ENCODE measurements around the gene HRH2.
A peak's percentile ranks its signal among the peaks of the same experiment; 100 is the strongest.

Gene HRH2

DNA sequence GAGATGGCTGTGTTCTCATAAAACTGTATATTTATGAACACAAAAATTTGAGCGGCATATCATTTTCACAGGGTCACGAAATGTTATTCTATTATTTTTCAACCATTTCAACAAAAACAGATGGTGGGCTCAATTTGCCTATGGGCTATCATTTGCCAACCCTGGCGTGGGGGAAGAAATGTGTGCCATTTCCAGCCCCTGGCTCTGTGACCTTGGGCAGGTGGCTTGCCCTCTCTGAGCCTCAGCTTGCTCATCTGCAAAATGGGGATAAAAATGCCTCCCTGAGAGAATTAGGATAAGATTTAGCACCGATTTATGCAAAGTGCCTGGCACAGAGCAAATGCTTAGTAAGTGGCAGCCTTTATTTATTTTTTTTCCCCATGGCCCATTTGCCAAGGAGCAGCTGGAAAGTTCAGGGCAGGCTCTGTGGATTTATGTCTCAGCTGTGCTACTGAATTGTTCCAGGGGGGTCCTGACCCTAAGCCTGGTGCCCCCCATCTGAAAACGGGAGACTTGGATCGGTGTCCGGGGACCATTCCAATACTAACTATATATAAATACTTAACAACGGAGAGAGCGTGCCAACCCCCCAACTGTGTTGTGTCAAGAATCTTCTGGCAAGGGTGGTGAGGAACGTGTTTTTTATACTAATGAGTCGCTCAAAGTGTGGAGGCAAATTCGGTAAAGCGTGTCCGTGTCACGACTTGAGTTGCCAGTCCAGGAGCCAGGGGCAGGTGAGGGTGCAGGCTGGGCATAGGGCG, 34.5 kb downstream of the HRH2 start:
- DNase-seq (ENCODE audit: low spot score), result no peak

DNA sequence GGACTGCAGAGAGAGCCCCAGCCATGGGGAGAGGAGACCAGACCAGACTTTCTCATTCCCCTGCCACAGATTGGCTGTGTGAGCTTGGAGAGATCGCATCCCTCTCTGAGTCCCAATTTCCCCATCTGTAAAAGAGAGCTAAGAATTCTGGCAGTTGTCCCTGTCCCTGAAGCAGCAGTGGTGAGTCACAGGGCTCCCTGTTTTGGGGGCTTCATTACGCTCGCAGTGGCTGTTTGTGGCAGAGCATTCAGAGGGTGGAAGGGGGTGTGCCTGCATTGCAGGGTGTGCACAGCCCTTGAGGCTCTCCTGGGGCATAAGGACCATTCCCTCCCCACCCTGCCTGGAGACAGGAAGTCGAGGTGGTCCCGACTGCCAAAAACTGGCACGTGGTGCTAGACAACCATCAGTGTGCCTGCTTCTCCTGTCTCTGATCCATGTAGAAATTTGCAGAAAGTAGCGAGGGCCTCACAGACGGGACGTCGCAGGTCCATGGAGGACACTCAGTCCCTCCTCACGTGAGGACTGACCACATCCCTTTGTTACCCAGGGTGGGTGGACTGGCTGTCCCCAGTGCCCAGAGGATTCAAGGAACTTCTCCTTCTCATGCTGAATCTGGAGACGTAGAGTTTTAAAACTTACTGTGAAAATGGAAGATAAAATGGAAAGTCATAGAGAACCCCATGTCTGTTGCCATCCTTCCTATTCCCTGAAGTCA, 35.3 kb downstream of the HRH2 start:
- no peak for DNase-seq (ENCODE audit: low spot score)

DNA sequence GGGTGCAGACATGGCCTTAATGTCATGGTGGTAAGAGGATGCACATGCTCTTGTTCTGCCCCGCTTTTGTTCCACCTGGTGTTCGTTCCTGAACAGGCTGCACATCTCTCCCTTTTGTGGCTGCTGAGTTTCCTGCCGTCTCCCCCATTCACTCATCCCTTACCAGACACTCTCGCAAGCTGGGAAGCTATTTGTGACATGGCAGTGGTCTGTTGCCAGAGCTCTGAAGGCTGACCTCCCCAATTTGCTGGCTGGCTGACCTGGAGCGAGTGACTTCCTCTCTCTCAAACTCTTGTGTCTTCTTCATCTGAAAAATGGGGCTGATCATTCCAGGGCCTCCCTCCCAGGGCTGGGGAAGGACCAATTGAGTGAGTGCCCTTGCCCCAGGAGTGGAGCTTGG, 35.9 kb downstream of the HRH2 start:
- DNase-seq (ENCODE audit: low spot score), result no peak

GRCh38 chr5:175694371-175695160, 36.7 kb downstream of the HRH2 start:
- no peak for DNase-seq (ENCODE audit: low spot score)

- no peak for DNase-seq (ENCODE audit: low spot score)
These were observed 37.6 kb downstream of the HRH2 start for GRCh38 chr5:175695161-175696126.

DNA sequence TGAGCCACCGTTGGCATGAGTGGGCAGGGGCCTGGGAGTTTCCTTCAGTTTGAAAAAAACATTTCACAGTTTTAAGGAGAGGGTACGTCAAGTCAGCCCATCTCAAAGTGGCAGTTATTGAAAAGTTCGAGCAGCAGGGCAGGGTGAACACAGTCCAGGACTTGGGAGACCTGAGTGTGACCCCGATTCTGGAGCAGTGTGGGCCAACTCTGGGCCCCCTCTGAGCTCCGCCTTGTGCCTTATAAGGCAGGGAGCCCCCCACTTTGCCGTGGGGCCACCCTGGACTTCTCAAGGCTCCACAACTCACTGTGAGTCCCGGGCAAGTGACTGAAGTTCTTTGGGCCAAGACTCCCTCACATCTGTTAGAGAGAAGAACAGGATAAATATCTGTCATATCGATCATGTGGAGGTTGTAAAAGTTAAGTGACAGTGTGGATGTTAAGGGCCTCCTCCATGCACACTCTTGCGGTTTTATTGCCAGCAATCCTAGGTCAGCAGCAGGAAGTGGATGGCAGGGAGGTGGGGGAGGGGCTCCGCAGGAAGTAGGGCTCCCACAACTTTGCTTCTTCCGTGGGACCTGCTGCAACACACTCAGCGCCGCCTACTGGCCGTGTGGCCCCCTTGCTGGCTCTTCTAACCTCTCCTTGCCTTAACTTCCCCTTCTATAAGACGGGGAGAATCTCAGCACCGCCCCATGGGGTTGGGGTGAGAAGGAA, 38.4 kb downstream of the HRH2 start:
- DNase-seq (ENCODE audit: low spot score), result peak; percentile 59

GRCh38 chr5:175696855-175697198, 39.0 kb downstream of the HRH2 start:
- DNase-seq (ENCODE audit: low spot score), result no peak

GRCh38 chr5:175697846-175698245, 40.0 kb downstream of the HRH2 start:
- no peak for DNase-seq (ENCODE audit: low spot score)

DNA sequence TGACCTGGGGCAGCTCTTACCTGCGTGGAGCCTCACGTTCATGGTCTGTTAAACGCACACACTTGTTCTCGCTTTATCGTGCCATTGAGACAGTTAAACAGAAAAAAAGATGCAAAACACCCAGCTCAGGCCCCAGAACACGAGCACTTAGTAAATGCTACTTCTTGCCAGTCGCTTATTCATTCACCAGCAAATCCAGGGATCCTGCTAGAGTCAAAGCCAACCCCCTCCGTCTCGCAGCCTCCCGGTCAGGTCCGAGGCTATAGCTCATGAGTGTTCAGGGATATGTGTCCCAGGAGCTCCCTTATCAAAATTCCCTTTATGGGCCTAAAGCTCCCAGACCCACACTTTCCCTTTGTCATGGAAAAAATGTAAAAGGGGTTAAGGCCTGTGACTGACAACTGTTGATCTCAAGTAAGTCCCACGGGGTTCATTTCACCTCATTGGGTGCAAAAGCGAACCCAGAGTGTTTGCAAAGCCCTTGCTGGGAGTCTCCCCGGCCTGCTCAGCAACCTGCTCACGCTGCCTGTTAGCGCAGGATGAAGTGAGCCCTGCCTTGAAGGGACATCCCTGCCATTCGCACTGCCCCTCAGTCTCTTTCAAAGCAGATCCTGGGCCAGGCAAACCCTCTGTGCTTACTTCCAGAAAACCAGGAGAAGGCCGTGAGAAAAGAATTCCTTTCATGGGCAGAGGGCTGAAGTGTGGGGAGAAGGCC, 40.7 kb downstream of the HRH2 start:
- DNase-seq (ENCODE audit: low spot score), result no peak

DNA sequence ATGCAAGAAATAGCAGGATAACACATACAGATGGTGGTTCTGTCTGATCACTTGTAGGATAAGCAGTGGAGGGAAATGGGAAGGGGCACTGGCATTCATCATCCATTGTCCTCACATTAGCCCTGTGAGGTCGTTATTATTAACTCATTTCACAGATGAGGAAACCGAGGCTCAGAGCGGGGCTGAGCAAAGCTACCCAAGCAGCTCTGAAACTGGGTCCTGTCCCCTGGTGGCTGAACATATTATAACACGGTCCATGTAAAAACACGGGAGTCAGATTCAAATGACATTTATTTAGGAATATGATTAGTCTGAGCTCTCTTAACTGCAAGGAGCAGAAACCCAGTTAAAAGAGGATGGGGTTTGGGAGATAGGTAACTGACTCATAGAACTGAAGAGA, 43.1 kb downstream of the HRH2 start:
- peak; percentile 22 for DNase-seq (ENCODE audit: low spot score)

- no peak for DNase-seq (ENCODE audit: low spot score)
These were observed 43.9 kb downstream of the HRH2 start for GRCh38 chr5:175701797-175702196.

- DNase-seq (ENCODE audit: low spot score), result no peak
These were observed 48.6 kb downstream of the HRH2 start for GRCh38 chr5:175706499-175706898.

- no peak for DNase-seq (ENCODE audit: low spot score)
These were observed 50.0 kb downstream of the HRH2 start for GRCh38 chr5:175707751-175708375.

DNA sequence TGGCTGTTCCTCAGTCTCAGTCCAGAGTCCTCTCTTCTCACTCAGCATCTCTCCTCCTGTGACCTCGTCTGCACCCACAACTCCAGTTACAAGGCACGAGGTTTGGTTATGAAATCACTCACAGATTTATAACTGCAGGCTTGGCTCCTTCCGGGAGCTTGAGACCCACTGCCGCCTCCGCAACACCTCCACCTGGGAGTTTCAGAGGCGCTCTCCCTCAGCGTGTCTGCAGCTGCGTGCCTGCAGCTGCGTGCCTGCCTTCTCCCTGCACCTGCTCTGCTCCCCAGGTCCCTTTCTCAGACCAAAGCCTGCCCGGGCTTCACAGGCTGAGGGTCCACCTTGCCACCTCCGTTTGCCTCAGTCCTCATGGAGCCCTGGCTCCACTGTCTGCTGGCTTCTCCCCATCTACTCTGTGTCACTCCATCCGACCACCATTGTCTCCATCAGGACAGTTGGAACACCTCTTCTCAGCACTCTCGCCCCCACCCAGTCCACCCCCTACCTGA, 51.5 kb downstream of the HRH2 start:
- no peak for DNase-seq (ENCODE audit: low spot score)

GRCh38 chr5:175710326-175710725, 52.5 kb downstream of the HRH2 start:
- DNase-seq (ENCODE audit: low spot score), result no peak

- no peak for DNase-seq (ENCODE audit: low spot score)
These were observed 53.2 kb downstream of the HRH2 start for GRCh38 chr5:175711031-175711430.

DNA sequence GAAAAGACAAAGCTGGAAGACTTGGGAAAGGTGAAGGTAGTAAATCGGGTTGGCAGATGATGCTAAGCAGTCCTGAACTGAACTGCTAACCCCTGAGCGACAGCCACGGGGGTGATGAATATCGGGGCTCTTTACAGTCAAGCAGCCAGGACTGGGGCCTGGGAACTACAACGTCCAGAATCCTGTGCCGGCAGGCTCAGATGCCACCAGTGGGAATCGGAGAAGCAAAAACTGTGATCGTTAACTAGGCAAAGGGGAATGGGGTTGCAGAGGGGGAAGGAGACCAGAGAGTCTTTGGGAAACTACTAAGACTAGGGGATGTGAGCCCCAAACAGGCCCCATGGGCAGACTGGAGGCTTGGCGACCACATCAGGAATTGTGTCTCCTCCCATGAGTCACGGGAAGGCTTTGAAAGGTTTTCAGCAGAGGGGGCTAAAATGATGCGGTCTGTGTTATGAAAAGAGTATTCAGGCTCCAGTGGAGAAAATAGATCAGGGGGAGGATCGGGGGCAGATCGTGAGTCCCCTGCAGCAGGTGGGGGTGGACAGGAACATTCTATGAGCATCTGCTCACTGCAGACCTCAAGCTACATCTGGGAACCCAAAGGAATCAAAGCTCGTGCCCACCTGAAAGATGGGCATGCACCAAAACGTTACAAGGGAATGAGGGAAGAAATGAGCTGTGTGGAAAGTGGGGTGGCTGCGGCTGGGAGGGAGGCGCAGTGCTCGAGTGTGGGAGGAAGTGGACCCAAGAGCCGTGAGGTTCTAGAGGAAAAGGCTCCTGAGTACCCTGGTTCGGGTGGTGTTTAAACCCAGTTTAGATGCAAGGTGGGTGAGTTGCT, 53.8 kb downstream of the HRH2 start:
- no peak for DNase-seq (ENCODE audit: low spot score)

GRCh38 chr5:175712313-175712680, 54.4 kb downstream of the HRH2 start:
- DNase-seq (ENCODE audit: low spot score), result no peak

GRCh38 chr5:175712681-175713085, 54.8 kb downstream of the HRH2 start:
- DNase-seq (ENCODE audit: low spot score), result no peak

Data from RKO (cell line).